NCI-H82 treated with DMSO at 0.1 percent for 48 hours (cell line): ENCODE data around the gene GALNT10.

ENCODE experiments used
- DNase-seq: peaks from one replicate; lab custom pipeline; 2025; ENCODE audit not compliant: unreplicated experiment; lab: John Stamatoyannopoulos, UW

GALNT10 gene

DNA sequence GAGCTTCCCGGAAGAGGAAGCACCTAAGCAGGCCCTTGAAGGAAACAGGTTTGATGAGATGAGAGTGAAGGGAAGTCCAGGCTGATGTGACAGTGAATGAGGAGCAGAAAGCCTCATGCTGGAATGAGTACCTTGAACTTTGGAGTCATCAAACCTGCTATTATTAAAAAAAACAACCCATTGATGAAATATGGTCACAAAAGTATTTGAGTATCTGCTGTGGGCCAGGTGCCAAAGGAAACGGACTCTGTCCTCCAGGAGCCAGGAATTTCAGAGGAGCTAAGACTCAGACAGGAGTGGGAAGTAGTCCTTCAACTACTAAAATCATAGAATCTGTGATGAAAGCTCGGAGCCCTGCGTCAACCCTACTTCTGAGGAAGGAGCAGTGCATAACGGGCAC, 275.6 kb downstream of the GALNT10 start:
- no peak for DNase-seq

DNA sequence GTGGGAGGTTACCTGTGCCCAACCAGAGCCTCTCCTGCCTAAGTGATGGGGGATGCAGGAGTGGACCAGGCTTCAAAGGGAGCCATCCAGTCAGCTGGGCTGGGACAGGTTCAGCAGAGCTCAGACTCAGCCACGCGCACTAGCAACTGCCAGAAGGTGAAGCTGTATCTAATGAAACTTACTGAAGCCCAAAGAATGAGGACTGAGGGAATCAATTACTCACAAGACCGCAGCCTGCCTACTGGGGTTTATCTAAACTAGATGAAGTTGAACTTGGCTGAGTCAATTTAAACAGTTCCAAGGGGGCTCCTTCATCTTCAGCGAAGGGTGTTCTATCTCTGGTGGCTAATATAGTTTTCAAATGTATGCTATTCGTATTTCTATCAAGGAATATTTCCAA, 276.1 kb downstream of the GALNT10 start:
- no peak for DNase-seq

DNA sequence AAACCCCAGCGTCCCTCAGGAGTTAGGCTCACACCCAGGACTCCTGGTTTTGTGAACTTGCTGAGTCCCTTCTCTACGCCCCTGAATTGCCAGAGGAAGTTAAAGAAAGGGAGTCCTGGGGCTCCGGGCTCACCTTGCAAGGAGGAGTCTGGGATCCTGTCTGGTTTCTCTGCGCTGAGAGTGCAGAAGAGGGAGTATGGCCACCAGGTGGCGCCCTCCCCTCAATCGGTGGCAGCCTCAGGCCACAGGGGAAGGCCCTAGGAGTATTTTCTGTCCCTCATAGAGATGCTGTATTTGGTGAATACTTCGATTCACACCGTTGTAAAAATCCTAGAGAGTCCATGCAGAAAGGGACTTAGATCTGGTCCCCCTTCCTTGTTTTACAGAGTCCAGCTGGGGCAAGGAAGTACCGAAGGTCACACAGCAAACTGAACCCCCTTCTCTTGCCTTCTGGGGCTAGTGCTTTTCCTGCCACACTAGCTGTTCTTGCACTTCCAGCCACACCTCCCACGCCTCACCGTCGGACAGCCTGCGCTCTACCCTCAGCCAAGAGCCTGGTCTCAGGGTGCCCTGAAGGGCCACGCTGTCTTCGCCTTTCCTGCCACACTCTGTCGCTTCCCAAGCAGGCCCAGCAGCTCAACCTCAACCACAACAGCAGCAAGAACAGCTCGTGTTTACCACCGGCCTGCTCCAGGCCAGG, 277.3 kb downstream of the GALNT10 start:
- DNase-seq = no peak

DNA sequence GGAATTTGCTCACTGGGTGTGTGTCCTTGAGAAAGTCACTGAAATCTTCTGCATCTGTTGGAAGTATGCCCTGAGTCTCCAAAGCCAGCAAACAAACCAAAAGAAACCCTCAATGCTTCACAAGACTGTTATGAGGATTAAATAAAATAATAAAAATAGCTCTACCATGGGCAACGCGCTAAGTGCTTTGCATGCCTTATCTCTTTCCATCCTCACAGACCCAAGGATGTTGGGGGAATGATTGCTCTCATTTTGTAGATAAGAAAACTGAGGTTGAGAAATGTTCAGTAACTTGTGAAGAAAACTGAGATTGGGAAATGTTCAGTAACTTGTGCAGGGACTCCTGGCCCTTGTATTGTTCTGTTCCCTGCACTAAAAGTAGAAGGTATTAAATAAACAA, 279.6 kb downstream of the GALNT10 start:
- no peak for DNase-seq
